HEK293 (cell line): ENCODE results near the gene DYNLRB1.

ENCODE experiments used
- CTCF ChIA-PET: fragments of 350-600 bp; formaldehyde crosslinking; extraction: SDS; loops from one replicate; lab custom pipeline; 2021; ENCODE audit warnings: antibody characterized with exemption; lab: Yijun Ruan, JAX
- POLR2A ChIA-PET: fragments of 300-600 bp; formaldehyde crosslinking; extraction: SDS; loops from one replicate; lab custom pipeline; 2020; ENCODE audit warnings: antibody characterized with exemption, inconsistent platforms; lab: Yijun Ruan, JAX
- H3K27ac ChIP-seq: fragments of 200-500 bp; sonication (Bioruptor generic); 2 replicates; pipeline ENCODE4 v1.5.1; 2014; ENCODE audit warnings: low read depth, low read length, control low read depth, inconsistent platforms; ENCODE audit errors: extremely low read depth
- H3K36me3 ChIP-seq, 2 experiments: fragments of 200-500 bp in 1 of 2; sonication (Bioruptor generic) in 1 of 2; 1 replicate in 1 of 2; 2 replicates in 1 of 2; pipeline ENCODE4 v1.5.1; 2014 to 2017; ENCODE audit warnings: inconsistent platforms in 2 of 2, low read length in 2 of 2; ENCODE audit not compliant: control insufficient read depth in 2 of 2, insufficient read depth in 1 of 2
- H3K4me1 ChIP-seq: fragments of 200-500 bp; sonication (Bioruptor generic); 2 replicates; pipeline ENCODE4 v1.5.1; 2014; ENCODE audit warnings: mild to moderate bottlenecking, low read length, inconsistent platforms; ENCODE audit not compliant: control insufficient read depth, insufficient read depth
- H3K4me3 ChIP-seq: 2 replicates; pipeline ENCODE4 v1.5.1; 2011; ENCODE audit warnings: low read depth, mild to moderate bottlenecking, control low read depth, low read length, moderate library complexity
- H3K9me3 ChIP-seq: fragments of 200-500 bp; sonication (Bioruptor generic); 2 replicates; pipeline ENCODE4 v1.5.1; 2014; ENCODE audit warnings: low read depth, low read length, inconsistent platforms; ENCODE audit not compliant: control insufficient read depth, insufficient read depth
- HOXD13 ChIP-seq: sonication (generic); formaldehyde crosslinking; IDR thresholded peaks from 2 replicates; pipeline ENCODE4 v1.8.0; 2022; ENCODE audit warnings: missing genetic modification reagents, borderline replicate concordance
- RBAK ChIP-seq: fragments of 450-650 bp; formaldehyde crosslinking; IDR thresholded peaks from 2 replicates; pipeline ENCODE4 v1.5.1; 2016; ENCODE audit warnings: missing biosample characterization, missing genetic modification characterization
- ZFP41 ChIP-seq: fragments of 450-650 bp; formaldehyde crosslinking; IDR thresholded peaks from 2 replicates; pipeline ENCODE4 v1.5.1; 2016; ENCODE audit warnings: missing biosample characterization, missing genetic modification characterization, borderline replicate concordance
- ZFP69B ChIP-seq: fragments of 450-650 bp; formaldehyde crosslinking; IDR thresholded peaks from 2 replicates; pipeline ENCODE4 v1.5.1; 2016; ENCODE audit warnings: missing biosample characterization, missing genetic modification characterization
- ZNF121 ChIP-seq: fragments of 450-650 bp; formaldehyde crosslinking; IDR thresholded peaks from 2 replicates; pipeline ENCODE4 v1.5.1; 2016; ENCODE audit warnings: missing biosample characterization, missing genetic modification characterization
- ZNF132 ChIP-seq: fragments of 450-650 bp; formaldehyde crosslinking; IDR thresholded peaks from 2 replicates; pipeline ENCODE4 v1.5.1; 2017; ENCODE audit warnings: missing biosample characterization, missing genetic modification characterization, borderline replicate concordance
- ZNF175 ChIP-seq: fragments of 450-650 bp; formaldehyde crosslinking; IDR thresholded peaks from 2 replicates; pipeline ENCODE4 v1.5.1; 2016; ENCODE audit warnings: missing biosample characterization, missing genetic modification characterization
- ZNF391 ChIP-seq: fragments of 450-650 bp; formaldehyde crosslinking; IDR thresholded peaks from 2 replicates; pipeline ENCODE4 v1.5.1; 2016; ENCODE audit warnings: low read depth, missing biosample characterization, missing genetic modification characterization, borderline replicate concordance
- ZNF394 ChIP-seq: fragments of 450-650 bp; formaldehyde crosslinking; IDR thresholded peaks from 2 replicates; pipeline ENCODE4 v1.5.1; 2016; ENCODE audit warnings: missing biosample characterization, missing genetic modification characterization, mild to moderate bottlenecking, moderate library complexity, borderline replicate concordance
- ZNF514 ChIP-seq: fragments of 450-650 bp; formaldehyde crosslinking; IDR thresholded peaks from 2 replicates; pipeline ENCODE4 v1.5.1; 2016; ENCODE audit warnings: missing biosample characterization, missing genetic modification characterization
- ZNF529 ChIP-seq: fragments of 450-650 bp; formaldehyde crosslinking; IDR thresholded peaks from 2 replicates; pipeline ENCODE4 v1.5.1; 2017; ENCODE audit warnings: missing genetic modification characterization, missing biosample characterization; ENCODE audit not compliant: insufficient replicate concordance
- ZNF548 ChIP-seq: fragments of 450-650 bp; formaldehyde crosslinking; IDR thresholded peaks from 2 replicates; pipeline ENCODE4 v1.5.1; 2016; ENCODE audit warnings: missing biosample characterization, missing genetic modification characterization
- ZNF558 ChIP-seq: fragments of 450-650 bp; formaldehyde crosslinking; IDR thresholded peaks from 2 replicates; pipeline ENCODE4 v1.5.1; 2016; ENCODE audit warnings: missing biosample characterization, missing genetic modification characterization
- ZNF560 ChIP-seq: fragments of 450-650 bp; formaldehyde crosslinking; IDR thresholded peaks from 2 replicates; pipeline ENCODE4 v1.5.1; 2017; ENCODE audit warnings: missing biosample characterization, missing genetic modification characterization, borderline replicate concordance
- ZNF596 ChIP-seq: fragments of 450-650 bp; IDR thresholded peaks from 2 replicates; pipeline ENCODE4 v1.5.0; 2018; ENCODE audit warnings: missing biosample characterization, mild to moderate bottlenecking, missing genetic modification characterization, moderate library complexity
- ZNF664 ChIP-seq: fragments of 450-650 bp; formaldehyde crosslinking; IDR thresholded peaks from 2 replicates; pipeline ENCODE4 v1.5.1; 2016; ENCODE audit warnings: missing biosample characterization, missing genetic modification characterization
- ZNF677 ChIP-seq: fragments of 450-650 bp; IDR thresholded peaks from 2 replicates; pipeline ENCODE4 v1.5.0; 2018; ENCODE audit warnings: missing biosample characterization, mild to moderate bottlenecking, missing genetic modification characterization, moderate library complexity
- ZNF701 ChIP-seq: fragments of 450-650 bp; formaldehyde crosslinking; IDR thresholded peaks from 2 replicates; pipeline ENCODE4 v1.5.1; 2016; ENCODE audit warnings: missing biosample characterization, missing genetic modification characterization
- ZNF785 ChIP-seq: fragments of 450-650 bp; formaldehyde crosslinking; IDR thresholded peaks from 2 replicates; pipeline ENCODE4 v1.5.1; 2016; ENCODE audit warnings: missing biosample characterization, missing genetic modification characterization
- ZNF830 ChIP-seq: fragments of 450-650 bp; IDR thresholded peaks from 2 replicates; pipeline ENCODE4 v1.5.0; 2018; ENCODE audit warnings: missing biosample characterization, missing genetic modification characterization, low read depth, mild to moderate bottlenecking, moderate library complexity
- TF ChIP-seq, protein P1 (sequence below): fragments of 450-650 bp; formaldehyde crosslinking; IDR thresholded peaks from 2 replicates; pipeline ENCODE4 v1.5.1; 2016; ENCODE audit warnings: missing biosample characterization, missing genetic modification characterization
- TF ChIP-seq, protein P2 (sequence below): fragments of 450-650 bp; formaldehyde crosslinking; IDR thresholded peaks from 2 replicates; pipeline ENCODE4 v1.5.1; 2017; ENCODE audit warnings: missing biosample characterization, missing genetic modification characterization
- TF ChIP-seq, protein P3 (sequence below): IDR thresholded peaks from 2 replicates; pipeline ENCODE4 v1.6.1; 2011; ENCODE audit warnings: mild to moderate bottlenecking, low read depth, low read length, borderline replicate concordance
- TF ChIP-seq, protein P4 (sequence below): fragments of 450-650 bp; formaldehyde crosslinking; IDR thresholded peaks from 2 replicates; pipeline ENCODE4 v1.5.1; 2016; ENCODE audit warnings: missing biosample characterization, missing genetic modification characterization, borderline replicate concordance

Gene DYNLRB1

DNA sequence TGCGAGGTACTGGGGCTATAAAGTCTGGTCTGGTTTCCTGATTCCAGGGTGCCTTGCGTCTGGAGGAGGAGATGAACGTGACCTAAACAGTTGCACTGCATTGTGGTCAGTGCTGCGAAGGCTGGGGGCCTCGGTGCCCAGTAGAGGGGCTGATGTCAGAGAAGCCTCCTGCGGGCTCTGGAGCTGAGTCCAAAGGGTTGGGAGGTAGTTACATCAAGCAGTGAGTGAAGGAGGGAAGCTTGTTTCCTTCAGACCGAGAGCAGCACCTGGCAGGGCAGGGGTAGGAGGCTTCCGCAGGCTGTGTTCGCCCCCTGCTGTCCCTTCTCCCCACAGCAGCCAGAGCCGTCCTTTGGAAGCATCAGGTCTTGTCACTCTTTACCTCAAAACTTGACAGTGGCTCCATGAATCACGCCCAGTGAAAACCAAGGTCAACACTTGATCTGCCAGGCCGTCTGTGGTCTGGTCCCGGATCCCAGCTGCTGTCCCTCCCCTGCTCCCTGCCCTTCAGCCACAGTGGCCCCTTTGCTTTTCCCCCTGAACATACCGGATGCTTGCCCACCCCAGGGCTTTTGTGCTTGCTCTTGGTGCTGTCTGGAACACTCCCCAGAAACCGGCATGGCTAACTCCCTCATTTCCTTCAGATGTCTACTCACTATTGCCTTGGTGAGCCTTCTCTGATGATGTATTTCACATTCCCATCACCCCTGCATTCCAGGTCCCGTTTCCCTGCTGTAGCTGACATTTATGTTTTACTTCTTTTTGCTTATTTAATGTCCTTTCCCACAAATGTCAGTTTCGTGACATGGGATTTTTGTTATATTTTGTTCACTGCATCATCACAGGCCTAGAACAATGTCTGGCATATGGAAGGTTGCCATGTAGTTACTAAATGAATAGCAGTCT lies 7.0 kb downstream of the DYNLRB1 start (continued):
- TF ChIP-seq ZNF596 (tag by site-specific recombination) (no peak), HOXD13 (no peak), ZFP69B (tag by site-specific recombination) (no peak)
- TF ChIP-seq, protein P1, sequence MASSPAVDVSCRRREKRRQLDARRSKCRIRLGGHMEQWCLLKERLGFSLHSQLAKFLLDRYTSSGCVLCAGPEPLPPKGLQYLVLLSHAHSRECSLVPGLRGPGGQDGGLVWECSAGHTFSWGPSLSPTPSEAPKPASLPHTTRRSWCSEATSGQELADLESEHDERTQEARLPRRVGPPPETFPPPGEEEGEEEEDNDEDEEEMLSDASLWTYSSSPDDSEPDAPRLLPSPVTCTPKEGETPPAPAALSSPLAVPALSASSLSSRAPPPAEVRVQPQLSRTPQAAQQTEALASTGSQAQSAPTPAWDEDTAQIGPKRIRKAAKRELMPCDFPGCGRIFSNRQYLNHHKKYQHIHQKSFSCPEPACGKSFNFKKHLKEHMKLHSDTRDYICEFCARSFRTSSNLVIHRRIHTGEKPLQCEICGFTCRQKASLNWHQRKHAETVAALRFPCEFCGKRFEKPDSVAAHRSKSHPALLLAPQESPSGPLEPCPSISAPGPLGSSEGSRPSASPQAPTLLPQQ: peak; percentile 36; the same call in 1 of the 2 replicates

DNA sequence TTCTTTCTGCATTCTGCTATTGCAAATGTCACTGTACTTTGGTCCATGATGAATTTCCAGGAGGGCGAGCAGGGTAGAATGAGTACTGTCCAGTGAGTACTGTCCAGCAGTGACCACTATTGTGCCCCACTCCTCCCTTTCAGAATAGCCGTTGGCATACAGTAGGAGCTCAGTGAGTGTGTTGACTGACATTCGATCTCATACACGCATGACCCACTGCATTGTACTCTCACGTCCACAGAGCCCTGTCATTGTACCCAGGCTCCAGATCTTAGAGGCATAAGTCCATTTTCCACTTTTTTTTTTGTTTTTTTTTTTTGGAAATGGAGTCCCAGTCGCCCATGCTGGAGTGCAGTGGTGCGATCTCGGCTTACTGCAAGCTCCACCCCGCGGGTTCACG lies 8.2 kb downstream of the DYNLRB1 start:
- CTCF ChIA-PET: interaction anchor here (0.7 to 7.7 kb wide), 4 partner anchors 8 to 222 kb away, joined by 3 to 116 read pairs (median 6); partner anchors contain the start of gene DYNLRB1
- POLR2A ChIA-PET: interaction anchor here (0.6 to 1.0 kb wide), 3 partner anchors 8 to 246 kb away, joined by 3 to 4 read pairs (median 3); partner anchors contain the start of gene DYNLRB1
- H3K9me3 ChIP-seq: no peaks in the 10 kb centered on the region
- H3K36me3 ChIP-seq: peaks cover 3 to 59% of the 10 kb centered on the region in 2 experiments; a peak in 2 of 3 replicates
- peaks cover 9% of the 10 kb centered on the region for H3K4me1 ChIP-seq
- no peak overlapping the region for H3K27ac ChIP-seq
- TF ChIP-seq, protein P2, sequence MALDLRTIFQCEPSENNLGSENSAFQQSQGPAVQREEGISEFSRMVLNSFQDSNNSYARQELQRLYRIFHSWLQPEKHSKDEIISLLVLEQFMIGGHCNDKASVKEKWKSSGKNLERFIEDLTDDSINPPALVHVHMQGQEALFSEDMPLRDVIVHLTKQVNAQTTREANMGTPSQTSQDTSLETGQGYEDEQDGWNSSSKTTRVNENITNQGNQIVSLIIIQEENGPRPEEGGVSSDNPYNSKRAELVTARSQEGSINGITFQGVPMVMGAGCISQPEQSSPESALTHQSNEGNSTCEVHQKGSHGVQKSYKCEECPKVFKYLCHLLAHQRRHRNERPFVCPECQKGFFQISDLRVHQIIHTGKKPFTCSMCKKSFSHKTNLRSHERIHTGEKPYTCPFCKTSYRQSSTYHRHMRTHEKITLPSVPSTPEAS (tag by site-specific recombination): no peak
- H3K4me3 ChIP-seq: no peak overlapping the region

DNA sequence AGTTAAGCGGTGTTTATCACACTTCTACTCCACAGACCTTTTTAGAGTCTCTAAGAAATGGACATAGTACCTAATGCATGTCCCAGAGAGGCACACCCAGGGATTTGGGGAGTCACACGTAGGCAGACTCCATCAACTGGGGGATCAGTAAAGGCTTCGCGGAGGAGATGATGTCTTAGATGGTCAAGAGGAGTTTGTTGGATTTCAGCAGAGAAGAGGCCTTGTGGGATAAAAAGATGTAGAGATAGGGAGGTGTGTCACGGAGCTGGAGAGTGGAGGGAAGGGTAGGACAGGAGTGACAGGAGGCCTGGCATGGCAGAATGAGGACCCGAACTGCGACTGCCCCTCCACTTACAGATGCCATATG lies 9.1 kb downstream of the DYNLRB1 start:
- Histone ChIP-seq H3K9me3 (no peaks in the 10 kb centered on the region), H3K4me1 (peaks cover 9% of the 10 kb centered on the region), H3K36me3 (peaks cover 3 to 60% of the 10 kb centered on the region in 2 experiments; a peak in 2 of 3 replicates), H3K27ac (0 out of 2 replicates have a peak overlapping the region, but pooled peaks have one; percentile 34), H3K4me3 (no peak overlapping the region)
- POLR2A ChIA-PET: interaction anchor here (2.0 kb wide), 1 partner anchor 9 kb away, joined by 20 read pairs; the partner anchor contains the start of gene DYNLRB1
- TF ChIP-seq, protein P3, sequence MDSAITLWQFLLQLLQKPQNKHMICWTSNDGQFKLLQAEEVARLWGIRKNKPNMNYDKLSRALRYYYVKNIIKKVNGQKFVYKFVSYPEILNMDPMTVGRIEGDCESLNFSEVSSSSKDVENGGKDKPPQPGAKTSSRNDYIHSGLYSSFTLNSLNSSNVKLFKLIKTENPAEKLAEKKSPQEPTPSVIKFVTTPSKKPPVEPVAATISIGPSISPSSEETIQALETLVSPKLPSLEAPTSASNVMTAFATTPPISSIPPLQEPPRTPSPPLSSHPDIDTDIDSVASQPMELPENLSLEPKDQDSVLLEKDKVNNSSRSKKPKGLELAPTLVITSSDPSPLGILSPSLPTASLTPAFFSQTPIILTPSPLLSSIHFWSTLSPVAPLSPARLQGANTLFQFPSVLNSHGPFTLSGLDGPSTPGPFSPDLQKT: no peak
- no peak for TF ChIP-seq ZNF558 (tag by site-specific recombination)
- TF ChIP-seq ZFP41 (tag by site-specific recombination): no peak
- no peak for TF ChIP-seq ZNF785 (tag by site-specific recombination)
- no peak for TF ChIP-seq ZNF830 (tag by site-specific recombination)
- no peak for TF ChIP-seq ZNF175 (tag by site-specific recombination)
- TF ChIP-seq ZNF391 (tag by site-specific recombination): no peak
- TF ChIP-seq ZNF121 (tag by site-specific recombination): no peak
- no peak for TF ChIP-seq ZNF548 (tag by site-specific recombination)
- no peak for TF ChIP-seq RBAK (tag by site-specific recombination)
- no peak for TF ChIP-seq ZNF560 (tag by site-specific recombination)
- no peak for TF ChIP-seq ZNF394
- no peak for TF ChIP-seq ZNF677 (tag by site-specific recombination)
- TF ChIP-seq ZNF514: no peak
- TF ChIP-seq, protein P4, sequence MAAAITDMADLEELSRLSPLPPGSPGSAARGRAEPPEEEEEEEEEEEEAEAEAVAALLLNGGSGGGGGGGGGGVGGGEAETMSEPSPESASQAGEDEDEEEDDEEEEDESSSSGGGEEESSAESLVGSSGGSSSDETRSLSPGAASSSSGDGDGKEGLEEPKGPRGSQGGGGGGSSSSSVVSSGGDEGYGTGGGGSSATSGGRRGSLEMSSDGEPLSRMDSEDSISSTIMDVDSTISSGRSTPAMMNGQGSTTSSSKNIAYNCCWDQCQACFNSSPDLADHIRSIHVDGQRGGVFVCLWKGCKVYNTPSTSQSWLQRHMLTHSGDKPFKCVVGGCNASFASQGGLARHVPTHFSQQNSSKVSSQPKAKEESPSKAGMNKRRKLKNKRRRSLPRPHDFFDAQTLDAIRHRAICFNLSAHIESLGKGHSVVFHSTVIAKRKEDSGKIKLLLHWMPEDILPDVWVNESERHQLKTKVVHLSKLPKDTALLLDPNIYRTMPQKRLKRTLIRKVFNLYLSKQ: no peak
- TF ChIP-seq ZNF132: no peak
- TF ChIP-seq ZNF529 (tag by site-specific recombination): no peak
- TF ChIP-seq ZNF664: no peak
- TF ChIP-seq ZNF701 (tag by site-specific recombination): no peak
- CTCF ChIA-PET: interaction anchor here (0.7 to 7.7 kb wide), 3 partner anchors 9 to 212 kb away, joined by 3 to 116 read pairs (median 8); partner anchors contain the start of gene DYNLRB1
